HepG2 (cell line): ENCODE measurements around the gene FHIT. TPM values are rescaled to one million over a fixed set of nuclear protein-coding genes. Genes with fewer than 3 reads are reported as not detected.

Experiments
- ATAC-seq: fragments of 200-7000 bp; cut with Tn5 transposase; 3 replicates; pipeline ENCODE4 v1.9.1; 2020; ENCODE audit warnings: mild to moderate bottlenecking, moderate library complexity
- BruUV-seq: library from RNA; stranded (reverse); fragments of 400-500 nt; replicated peaks from 2 replicates; lab custom pipeline; 2021; lab: Mats Ljungman, UMichigan
- CTCF ChIA-PET: fragments of 300-600 bp; formaldehyde crosslinking; extraction: SDS; loops from one replicate; lab custom pipeline; 2021; ENCODE audit warnings: low total read pairs, inconsistent platforms, low intra/inter-chr PET ratio; lab: Yijun Ruan, JAX
- POLR2A ChIA-PET: fragments of 350-600 bp; sonication (Branson Sonifier 250); formaldehyde crosslinking; loops from one replicate; lab custom pipeline; 2020; ENCODE audit warnings: antibody characterized with exemption, inconsistent platforms; lab: Yijun Ruan, JAX
- DNase-seq: peaks from one replicate; pipeline ENCODE4 v3.0.0-alpha.2; 2015; ENCODE audit warnings: low spot score
- FAIRE-seq: peaks from 3 replicates; lab custom pipeline; 2011; peaks lifted over from hg19 to GRCh38; lab: Jason Lieb, UNC
- H2AFZ ChIP-seq: one replicate; pipeline ENCODE4 v1.6.1; 2011; ENCODE audit warnings: low read length, inconsistent platforms
- H3K27ac ChIP-seq: fragments of 300-600 bp; 3 replicates; pipeline ENCODE4 v1.8.0; 2011; ENCODE audit warnings: mixed run types, mild to moderate bottlenecking, mixed read lengths, low read length, inconsistent platforms; ENCODE audit not compliant: insufficient read depth; ENCODE audit errors: extremely low read length
- H3K27me3 ChIP-seq, 2 experiments: fragments of 200-600 bp in 1 of 2; 2 replicates in 1 of 2; 3 replicates in 1 of 2; pipeline versions ENCODE4 v1.6.0 to v1.8.0; 2011; ENCODE audit warnings: low read length in 2 of 2, mild to moderate bottlenecking in 2 of 2, moderate library complexity in 2 of 2, inconsistent platforms in 1 of 2; ENCODE audit not compliant: insufficient read depth in 2 of 2, control insufficient read depth in 1 of 2
- H3K36me3 ChIP-seq, 2 experiments: fragments of 200-600 bp in 1 of 2; replicated peaks in 1 of 2; 2 replicates in 1 of 2; 3 replicates in 1 of 2; pipeline versions ENCODE4 v1.5.1 to v1.8.0; 2011; ENCODE audit warnings: low read length in 2 of 2, inconsistent platforms in 1 of 2; ENCODE audit not compliant: insufficient read depth in 2 of 2, control insufficient read depth in 1 of 2
- H3K4me1 ChIP-seq: 2 replicates; pipeline ENCODE4 v1.5.1; 2012; ENCODE audit warnings: low read length, inconsistent platforms; ENCODE audit not compliant: insufficient read depth
- H3K4me2 ChIP-seq: 2 replicates; pipeline ENCODE4 v1.6.0; 2011; ENCODE audit warnings: low read depth, low read length, inconsistent platforms
- H3K4me3 ChIP-seq, 3 experiments: fragments of 200-600 bp in 1 of 3; sonication (generic), shearing (Covaris generic) in 1 of 3; replicated peaks in 1 of 3; 2 replicates each; pipeline ENCODE4 v1.5.1; 2011 to 2016; ENCODE audit warnings: low read length in 3 of 3, inconsistent platforms in 2 of 3, low read depth in 2 of 3, mild to moderate bottlenecking in 2 of 3, control low read depth in 1 of 3, mixed read lengths in 1 of 3; ENCODE audit not compliant: insufficient read depth in 1 of 3
- H3K79me2 ChIP-seq: one replicate; pipeline ENCODE4 v1.6.1; 2011; ENCODE audit warnings: low read length, inconsistent platforms; ENCODE audit not compliant: insufficient read depth
- H3K9ac ChIP-seq: 2 replicates; pipeline ENCODE4 v1.6.0; 2011; ENCODE audit warnings: mild to moderate bottlenecking, low read depth, low read length, inconsistent platforms; ENCODE audit not compliant: insufficient read depth
- H3K9me3 ChIP-seq: 2 replicates; pipeline ENCODE4 v1.5.1; 2012; ENCODE audit warnings: mild to moderate bottlenecking, low read length
- H4K20me1 ChIP-seq: 2 replicates; pipeline ENCODE4 v1.6.0; 2011; ENCODE audit warnings: inconsistent platforms, mild to moderate bottlenecking, low read length, moderate library complexity; ENCODE audit not compliant: insufficient read depth
- ARNT ChIP-seq: fragments of 450-650 bp; IDR thresholded peaks from 2 replicates; pipeline ENCODE4 v1.6.1; 2017
- DBP ChIP-seq: sonication (generic); formaldehyde crosslinking; IDR thresholded peaks from 2 replicates; pipeline ENCODE4 v1.4.0; 2020; ENCODE audit warnings: missing genetic modification reagents; ENCODE audit errors: not compliant biosample characterization
- HOXA3 ChIP-seq: sonication (generic); formaldehyde crosslinking; IDR thresholded peaks from 2 replicates; pipeline ENCODE4 v1.5.0; 2020; ENCODE audit warnings: missing genetic modification reagents
- MXD4 ChIP-seq: IDR thresholded peaks from 2 replicates; pipeline ENCODE4 v1.6.1; 2016; ENCODE audit warnings: mild to moderate bottlenecking, missing biosample characterization, missing genetic modification reagents
- NR2F2 ChIP-seq: IDR thresholded peaks from 2 replicates; pipeline ENCODE4 v1.6.1; 2012; ENCODE audit warnings: low read depth, inconsistent platforms, borderline replicate concordance
- PCBP2 ChIP-seq: fragments of 200-400 bp; formaldehyde crosslinking; optimal IDR thresholded peaks from 2 replicates; pipeline ENCODE3; 2018; ENCODE audit warnings: low read length, low read depth; ENCODE audit not compliant: poor library complexity, severe bottlenecking
- SKI ChIP-seq: fragments of 450-650 bp; IDR thresholded peaks from one replicate; pipeline ENCODE4 v1.6.1; 2018; ENCODE audit warnings: mild to moderate bottlenecking; ENCODE audit not compliant: partially characterized antibody
- SMYD3 ChIP-seq: sonication (generic); formaldehyde crosslinking; IDR thresholded peaks from 2 replicates; pipeline ENCODE4 v1.8.1; 2023; ENCODE audit warnings: mild to moderate bottlenecking, missing genetic modification reagents
- ZC3H13 ChIP-seq: sonication (generic); formaldehyde crosslinking; IDR thresholded peaks from 2 replicates; pipeline ENCODE4 v1.8.1; 2023; ENCODE audit warnings: mild to moderate bottlenecking, missing genetic modification reagents, moderate library complexity
- ZNF205 ChIP-seq: IDR thresholded peaks from 2 replicates; pipeline ENCODE4 v1.6.1; 2018; ENCODE audit warnings: missing biosample characterization, missing genetic modification reagents
- ZNF354B ChIP-seq: sonication (generic); formaldehyde crosslinking; IDR thresholded peaks from 2 replicates; pipeline ENCODE4 v1.8.0; 2022; ENCODE audit warnings: mild to moderate bottlenecking, missing genetic modification reagents
- ZNF484 ChIP-seq: sonication (generic); formaldehyde crosslinking; IDR thresholded peaks from 2 replicates; pipeline ENCODE4 v1.5.1; 2020; ENCODE audit warnings: mild to moderate bottlenecking, low read depth, missing genetic modification reagents, borderline replicate concordance
- ZNF530 ChIP-seq: sonication (generic); formaldehyde crosslinking; IDR thresholded peaks from 2 replicates; pipeline ENCODE4 v1.5.0; 2020; ENCODE audit warnings: low read depth, mild to moderate bottlenecking, missing genetic modification reagents
- ZNF564 ChIP-seq: sonication (generic); formaldehyde crosslinking; IDR thresholded peaks from 2 replicates; pipeline ENCODE4 v1.8.1; 2023; ENCODE audit warnings: mild to moderate bottlenecking, missing genetic modification reagents
- ZNF598 ChIP-seq: sonication (generic); formaldehyde crosslinking; IDR thresholded peaks from 2 replicates; pipeline ENCODE4 v1.5.1; 2020; ENCODE audit warnings: mild to moderate bottlenecking, missing genetic modification reagents, borderline replicate concordance
- ZNF776 ChIP-seq: sonication (generic); formaldehyde crosslinking; IDR thresholded peaks from 2 replicates; pipeline ENCODE4 v1.4.0; 2020; ENCODE audit warnings: mild to moderate bottlenecking, missing genetic modification reagents
- WGBS: methylation state at CpG from one replicate; pipeline ENCODE4 v1.1.6; 2017; ENCODE audit warnings: low lambda C conversion rate; 5-methylcytosine and 5-hydroxymethylcytosine counted together
- in situ Hi-C: cut with HindIII; loops from 2 replicates; pipeline ENCODE4 v1.10.0; 2017; ENCODE audit warnings: low pct_unique_long_range_greater_than_20kb; ENCODE audit not compliant: extremely low pct_ligation_motif_present
- intact Hi-C: fragments of 100-400 bp; cut with micrococcal nuclease; formaldehyde crosslinking; loops from one replicate; pipeline ENCODE4 v1.10.0; 2022; ENCODE audit not compliant: unreplicated experiment
- polyA plus RNA-seq, 8 experiments: library from polyadenylated mRNA; depleted of rRNA in 3 of 8; stranded (reverse) in 7 of 8; unstranded in 1 of 8; fragments of >200 nt; fragmentation: Illumina TruSeq in 4 of 8; extraction: Trizol in 4 of 8; gene quantifications; 2 replicates each; pipeline versions ENCODE4 v1.2.1 to v1.2.3, GENCODE V29; 2011 to 2016; ENCODE audit warnings: low read depth in 4 of 8, missing spikeins in 1 of 8, mixed read lengths in 1 of 8; ENCODE audit not compliant: insufficient read depth in 1 of 8
- total RNA-seq, 5 experiments: library from RNA; depleted of rRNA; stranded (reverse); fragments of >200 nt; fragmentation: Illumina TruSeq; extraction: Trizol; gene quantifications; 2 replicates each; pipeline ENCODE4 v1.2.3, GENCODE V29; 2016; ENCODE audit warnings: low read depth in 1 of 5
- TF ChIP-seq, protein P1 (sequence below): sonication (generic); formaldehyde crosslinking; IDR thresholded peaks from 2 replicates; pipeline ENCODE4 v1.5.0; 2020; ENCODE audit warnings: missing genetic modification reagents
- TF ChIP-seq, protein P2 (sequence below): sonication (generic); formaldehyde crosslinking; IDR thresholded peaks from 2 replicates; pipeline ENCODE4 v1.4.0; 2020; ENCODE audit warnings: missing genetic modification reagents
- TF ChIP-seq, protein P3 (sequence below): sonication (generic); formaldehyde crosslinking; IDR thresholded peaks from 2 replicates; pipeline ENCODE4 v1.5.1; 2020; ENCODE audit warnings: mild to moderate bottlenecking, missing genetic modification reagents, moderate library complexity

FHIT gene
- total and polyA plus RNA-seq, 2 of the 13 experiments (the other 11 are each of a cell fraction or from before 2014, with no cell fraction given): 4.0 to 4.6 TPM

DNA sequence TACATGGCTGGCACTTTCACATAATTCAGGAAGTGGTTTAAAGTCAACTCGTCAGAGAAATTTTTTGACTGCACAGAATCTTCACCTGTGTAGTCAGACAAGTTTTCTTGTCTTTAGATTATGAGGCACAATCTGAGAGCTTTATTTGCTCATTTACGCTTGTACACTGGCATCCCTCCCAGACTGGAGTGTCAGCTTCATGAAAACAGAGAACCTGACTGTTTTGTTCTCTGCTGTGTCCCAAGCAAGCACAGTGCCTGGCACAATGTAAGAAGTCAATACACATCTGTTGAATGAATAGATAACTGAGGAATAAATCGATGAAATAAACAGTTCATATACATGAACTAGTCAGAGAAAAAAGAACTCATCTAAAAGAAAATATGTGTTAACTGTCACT is 1355.3 kb downstream of the FHIT start:
- 17% methylated on average over 3 of the region's 3 CpGs for WGBS
- in situ Hi-C loops: no loop called here

More for the DNA sequence above, 1355.3 kb downstream of the FHIT start:
- ChIA-PET CTCF (no interaction called here), POLR2A (no interaction called here)
- ATAC-seq (no peak), FAIRE-seq (no peak), DNase-seq (no peak)
- H3K79me2 ChIP-seq: no peaks in the 10 kb centered on the region
- H4K20me1 ChIP-seq: no peaks in the 10 kb centered on the region
- intact Hi-C loops: no loop called here
- no TSS peak for BruUV-seq
- H3K4me1 ChIP-seq: no peaks in the 10 kb centered on the region
- H3K27ac ChIP-seq: no peak overlapping the region
- H3K27me3 ChIP-seq: no peaks in the 10 kb centered on the region
- no peak overlapping the region for H3K4me2 ChIP-seq
- no peaks in the 10 kb centered on the region for H3K36me3 ChIP-seq
- TF ChIP-seq ZNF484: no peak
- no peak for TF ChIP-seq ZNF530 (CRISPR knock-in tag)
- TF ChIP-seq ARNT: no peak
- TF ChIP-seq, protein P1, sequence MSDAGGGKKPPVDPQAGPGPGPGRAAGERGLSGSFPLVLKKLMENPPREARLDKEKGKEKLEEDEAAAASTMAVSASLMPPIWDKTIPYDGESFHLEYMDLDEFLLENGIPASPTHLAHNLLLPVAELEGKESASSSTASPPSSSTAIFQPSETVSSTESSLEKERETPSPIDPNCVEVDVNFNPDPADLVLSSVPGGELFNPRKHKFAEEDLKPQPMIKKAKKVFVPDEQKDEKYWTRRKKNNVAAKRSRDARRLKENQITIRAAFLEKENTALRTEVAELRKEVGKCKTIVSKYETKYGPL (CRISPR knock-in tag): no peak
- TF ChIP-seq ZC3H13 (CRISPR knock-in tag): no peak
- TF ChIP-seq ZNF564 (CRISPR knock-in tag): no peak
- no peak for TF ChIP-seq ZNF776 (CRISPR knock-in tag)
- TF ChIP-seq, protein P2, sequence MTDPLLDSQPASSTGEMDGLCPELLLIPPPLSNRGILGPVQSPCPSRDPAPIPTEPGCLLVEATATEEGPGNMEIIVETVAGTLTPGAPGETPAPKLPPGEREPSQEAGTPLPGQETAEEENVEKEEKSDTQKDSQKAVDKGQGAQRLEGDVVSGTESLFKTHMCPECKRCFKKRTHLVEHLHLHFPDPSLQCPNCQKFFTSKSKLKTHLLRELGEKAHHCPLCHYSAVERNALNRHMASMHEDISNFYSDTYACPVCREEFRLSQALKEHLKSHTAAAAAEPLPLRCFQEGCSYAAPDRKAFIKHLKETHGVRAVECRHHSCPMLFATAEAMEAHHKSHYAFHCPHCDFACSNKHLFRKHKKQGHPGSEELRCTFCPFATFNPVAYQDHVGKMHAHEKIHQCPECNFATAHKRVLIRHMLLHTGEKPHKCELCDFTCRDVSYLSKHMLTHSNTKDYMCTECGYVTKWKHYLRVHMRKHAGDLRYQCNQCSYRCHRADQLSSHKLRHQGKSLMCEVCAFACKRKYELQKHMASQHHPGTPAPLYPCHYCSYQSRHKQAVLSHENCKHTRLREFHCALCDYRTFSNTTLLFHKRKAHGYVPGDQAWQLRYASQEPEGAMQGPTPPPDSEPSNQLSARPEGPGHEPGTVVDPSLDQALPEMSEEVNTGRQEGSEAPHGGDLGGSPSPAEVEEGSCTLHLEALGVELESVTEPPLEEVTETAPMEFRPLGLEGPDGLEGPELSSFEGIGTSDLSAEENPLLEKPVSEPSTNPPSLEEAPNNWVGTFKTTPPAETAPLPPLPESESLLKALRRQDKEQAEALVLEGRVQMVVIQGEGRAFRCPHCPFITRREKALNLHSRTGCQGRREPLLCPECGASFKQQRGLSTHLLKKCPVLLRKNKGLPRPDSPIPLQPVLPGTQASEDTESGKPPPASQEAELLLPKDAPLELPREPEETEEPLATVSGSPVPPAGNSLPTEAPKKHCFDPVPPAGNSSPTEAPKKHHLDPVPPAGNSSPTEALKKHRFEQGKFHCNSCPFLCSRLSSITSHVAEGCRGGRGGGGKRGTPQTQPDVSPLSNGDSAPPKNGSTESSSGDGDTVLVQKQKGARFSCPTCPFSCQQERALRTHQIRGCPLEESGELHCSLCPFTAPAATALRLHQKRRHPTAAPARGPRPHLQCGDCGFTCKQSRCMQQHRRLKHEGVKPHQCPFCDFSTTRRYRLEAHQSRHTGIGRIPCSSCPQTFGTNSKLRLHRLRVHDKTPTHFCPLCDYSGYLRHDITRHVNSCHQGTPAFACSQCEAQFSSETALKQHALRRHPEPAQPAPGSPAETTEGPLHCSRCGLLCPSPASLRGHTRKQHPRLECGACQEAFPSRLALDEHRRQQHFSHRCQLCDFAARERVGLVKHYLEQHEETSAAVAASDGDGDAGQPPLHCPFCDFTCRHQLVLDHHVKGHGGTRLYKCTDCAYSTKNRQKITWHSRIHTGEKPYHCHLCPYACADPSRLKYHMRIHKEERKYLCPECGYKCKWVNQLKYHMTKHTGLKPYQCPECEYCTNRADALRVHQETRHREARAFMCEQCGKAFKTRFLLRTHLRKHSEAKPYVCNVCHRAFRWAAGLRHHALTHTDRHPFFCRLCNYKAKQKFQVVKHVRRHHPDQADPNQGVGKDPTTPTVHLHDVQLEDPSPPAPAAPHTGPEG (CRISPR knock-in tag): no peak
- TF ChIP-seq HOXA3 (CRISPR knock-in tag): no peak
- TF ChIP-seq NR2F2: no peak
- TF ChIP-seq ZNF205: no peak
- TF ChIP-seq SMYD3 (CRISPR knock-in tag): no peak
- TF ChIP-seq, protein P3, sequence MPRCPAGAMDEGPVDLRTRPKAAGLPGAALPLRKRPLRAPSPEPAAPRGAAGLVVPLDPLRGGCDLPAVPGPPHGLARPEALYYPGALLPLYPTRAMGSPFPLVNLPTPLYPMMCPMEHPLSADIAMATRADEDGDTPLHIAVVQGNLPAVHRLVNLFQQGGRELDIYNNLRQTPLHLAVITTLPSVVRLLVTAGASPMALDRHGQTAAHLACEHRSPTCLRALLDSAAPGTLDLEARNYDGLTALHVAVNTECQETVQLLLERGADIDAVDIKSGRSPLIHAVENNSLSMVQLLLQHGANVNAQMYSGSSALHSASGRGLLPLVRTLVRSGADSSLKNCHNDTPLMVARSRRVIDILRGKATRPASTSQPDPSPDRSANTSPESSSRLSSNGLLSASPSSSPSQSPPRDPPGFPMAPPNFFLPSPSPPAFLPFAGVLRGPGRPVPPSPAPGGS: no peak
- TF ChIP-seq SKI: no peak
- TF ChIP-seq PCBP2: no peak
- TF ChIP-seq MXD4: no peak
- no peak for TF ChIP-seq ZNF354B (CRISPR knock-in tag)
- TF ChIP-seq DBP (CRISPR knock-in tag): no peak
- no peak for TF ChIP-seq ZNF598 (CRISPR knock-in tag)
- no peak overlapping the region for H2AFZ ChIP-seq
- H3K4me3 ChIP-seq: no peak overlapping the region
- H3K9me3 ChIP-seq: no peaks in the 10 kb centered on the region
- no peak overlapping the region for H3K9ac ChIP-seq
